Right atrium auricular region (tissue), 2 donors: Measurements from ENCODE around the gene DSE. TPM values are rescaled to one million over a fixed set of nuclear protein-coding genes. Genes with fewer than 3 reads are reported as not detected.
A peak's percentile ranks its signal among the peaks of the same experiment; 100 is the strongest.

Experiments used
- DNase-seq: peaks from one replicate; pipeline ENCODE4 v3.0.0-alpha.2; 2019; ENCODE audit warnings: low spot score
- H3K27ac ChIP-seq, 2 donors: fragments of 200-600 bp; sonication (generic); 1 replicate in 1 of 2; 2 replicates in 1 of 2; pipeline ENCODE4 v1.5.1; 2016 to 2019
- H3K27me3 ChIP-seq, 2 donors: fragments of 200-600 bp; sonication (generic); one replicate each; pipeline versions ENCODE4 v1.5.1 to v1.6.0; 2017 to 2019
- H3K36me3 ChIP-seq: fragments of 200-600 bp; sonication (generic); one replicate; pipeline ENCODE4 v1.5.1; 2016
- H3K4me1 ChIP-seq, 2 donors: fragments of 200-600 bp; sonication (generic); one replicate each; pipeline versions ENCODE4 v1.5.1 to v1.6.0; 2017 to 2019
- H3K4me3 ChIP-seq, 2 donors: fragments of 200-600 bp; sonication (generic); 1 replicate in 1 of 2; 2 replicates in 1 of 2; pipeline ENCODE4 v1.5.1; 2017 to 2019; ENCODE audit warnings: mild to moderate bottlenecking in 1 of 2, moderate library complexity in 1 of 2
- H3K9me3 ChIP-seq, 2 donors: fragments of 200-600 bp; sonication (generic); one replicate each; pipeline ENCODE4 v1.5.1; 2019
- total RNA-seq, 2 donors: library from RNA; depleted of rRNA; stranded (reverse); fragments of >200 nt; gene quantifications; one replicate each; pipeline ENCODE4 v1.1.0, GENCODE V29; 2016
- TF ChIP-seq, protein P1 (sequence below), 2 donors: fragments of 200-600 bp; sonication (generic); IDR thresholded peaks; one replicate each; pipeline ENCODE4 v1.5.1; 2019; ENCODE audit warnings: antibody characterized with exemption in 2 of 2

DSE gene
- total RNA-seq, 2 donors from 2014 or later = 19.4 to 31.7 TPM

DNA sequence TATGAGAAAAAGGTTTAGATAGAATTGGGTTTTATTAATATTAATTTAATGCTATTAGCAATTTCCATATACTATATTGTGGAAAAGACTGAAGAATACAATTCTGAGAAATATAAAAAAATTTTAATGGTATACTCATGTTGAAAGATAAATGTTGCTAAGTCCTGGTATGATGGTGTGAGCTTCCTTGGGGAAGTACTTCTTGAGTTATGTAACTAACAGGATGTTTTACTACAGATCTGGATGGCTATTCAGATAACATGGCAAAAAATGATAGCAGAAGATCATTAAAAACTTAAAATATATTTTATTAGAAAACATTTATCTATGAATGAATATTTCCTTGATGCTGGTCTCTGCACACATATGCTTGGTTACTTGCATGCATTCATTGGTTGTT lies 66.9 kb downstream of the DSE start:
- Histone ChIP-seq H3K4me3 (no peak overlapping the region), H3K36me3 (peaks cover 16% of the 10 kb centered on the region), H3K9me3 (no peaks in the 10 kb centered on the region), H3K4me1 (no peaks in the 10 kb centered on the region), H3K27ac (no peak overlapping the region), H3K27me3 (no peaks in the 10 kb centered on the region)
- TF ChIP-seq, protein P1, sequence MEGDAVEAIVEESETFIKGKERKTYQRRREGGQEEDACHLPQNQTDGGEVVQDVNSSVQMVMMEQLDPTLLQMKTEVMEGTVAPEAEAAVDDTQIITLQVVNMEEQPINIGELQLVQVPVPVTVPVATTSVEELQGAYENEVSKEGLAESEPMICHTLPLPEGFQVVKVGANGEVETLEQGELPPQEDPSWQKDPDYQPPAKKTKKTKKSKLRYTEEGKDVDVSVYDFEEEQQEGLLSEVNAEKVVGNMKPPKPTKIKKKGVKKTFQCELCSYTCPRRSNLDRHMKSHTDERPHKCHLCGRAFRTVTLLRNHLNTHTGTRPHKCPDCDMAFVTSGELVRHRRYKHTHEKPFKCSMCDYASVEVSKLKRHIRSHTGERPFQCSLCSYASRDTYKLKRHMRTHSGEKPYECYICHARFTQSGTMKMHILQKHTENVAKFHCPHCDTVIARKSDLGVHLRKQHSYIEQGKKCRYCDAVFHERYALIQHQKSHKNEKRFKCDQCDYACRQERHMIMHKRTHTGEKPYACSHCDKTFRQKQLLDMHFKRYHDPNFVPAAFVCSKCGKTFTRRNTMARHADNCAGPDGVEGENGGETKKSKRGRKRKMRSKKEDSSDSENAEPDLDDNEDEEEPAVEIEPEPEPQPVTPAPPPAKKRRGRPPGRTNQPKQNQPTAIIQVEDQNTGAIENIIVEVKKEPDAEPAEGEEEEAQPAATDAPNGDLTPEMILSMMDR (IDR thresholded peaks at IDR 0.05) = no peak
- no peak for DNase-seq

DNA sequence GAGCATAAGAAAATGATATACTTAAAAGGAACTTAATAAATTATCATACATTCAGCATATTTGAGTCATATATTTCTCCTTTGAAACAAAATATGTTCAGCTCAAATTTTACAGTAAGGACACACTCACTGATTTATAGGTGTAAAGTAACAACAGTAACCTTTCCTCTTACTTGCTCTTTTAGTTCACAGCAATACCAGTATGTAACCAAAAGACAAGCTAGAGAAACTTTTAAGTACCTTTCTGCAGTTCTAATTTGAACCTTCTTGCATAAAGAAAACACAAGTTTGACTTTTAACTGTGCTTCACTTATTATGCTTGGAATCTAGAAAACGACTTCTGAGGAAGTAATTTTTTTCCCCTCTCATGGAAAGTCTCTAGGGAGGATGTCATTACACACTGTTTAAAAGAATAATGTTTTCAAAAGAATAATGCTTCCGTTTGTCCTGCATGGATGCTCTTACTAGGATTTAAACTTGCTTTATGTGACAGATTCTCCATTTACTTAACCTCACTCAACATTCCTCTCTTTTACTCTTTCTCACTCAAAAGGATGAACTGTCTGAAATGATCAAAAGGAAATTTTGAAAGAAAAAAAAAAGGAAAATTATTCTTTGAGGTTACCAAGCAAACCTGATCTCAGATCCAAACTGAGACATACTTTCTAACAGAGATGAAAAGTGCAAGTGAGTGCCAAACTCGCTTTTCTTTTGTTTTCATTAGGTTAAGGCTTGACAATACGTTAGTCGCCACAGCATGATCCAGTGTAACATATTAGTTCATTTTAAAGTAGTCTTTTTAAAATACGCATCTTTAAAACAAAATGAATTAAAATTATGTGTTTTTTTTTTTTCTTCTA lies 68.1 kb downstream of the DSE start:
- Histone ChIP-seq H3K36me3 (peaks cover 8% of the 10 kb centered on the region), H3K27ac (no peak overlapping the region), H3K4me1 (no peaks in the 10 kb centered on the region), H3K27me3 (no peaks in the 10 kb centered on the region), H3K9me3 (no peaks in the 10 kb centered on the region), H3K4me3 (no peak overlapping the region)
- no peak for DNase-seq
- TF ChIP-seq, protein P1 (IDR thresholded peaks at IDR 0.05) = no peak

DNA sequence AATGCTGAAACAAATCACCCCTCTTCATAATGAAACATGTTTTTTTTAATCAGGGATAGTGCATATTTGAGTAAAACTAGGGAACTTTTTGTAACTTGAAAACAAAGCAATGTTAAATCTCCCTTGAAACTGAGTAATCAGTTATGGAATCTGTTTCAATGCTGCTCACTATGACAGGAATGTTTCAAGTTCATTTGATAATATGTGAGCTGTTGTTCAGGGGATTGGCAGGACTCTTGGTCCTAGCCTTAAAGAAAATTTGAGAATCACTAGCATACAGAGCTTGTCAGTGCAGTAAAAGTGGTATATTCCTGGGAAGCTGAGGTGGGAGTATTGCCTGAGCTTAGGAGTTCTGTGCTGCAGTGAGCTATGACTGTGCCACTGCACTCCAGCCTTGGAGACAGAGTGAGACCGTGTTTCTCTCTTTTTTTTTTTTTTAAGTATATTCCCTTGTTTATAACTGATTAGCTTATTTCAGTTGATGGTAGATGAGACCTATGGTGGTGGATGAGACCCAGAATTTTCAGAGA lies 68.8 kb downstream of the DSE start:
- Histone ChIP-seq H3K27me3 (no peaks in the 10 kb centered on the region), H3K9me3 (no peaks in the 10 kb centered on the region), H3K4me1 (no peaks in the 10 kb centered on the region), H3K4me3 (no peak overlapping the region), H3K36me3 (peaks cover 6% of the 10 kb centered on the region), H3K27ac (no peak overlapping the region)
- TF ChIP-seq, protein P1 (IDR thresholded peaks at IDR 0.05) = no peak
- DNase-seq = no peak

DNA sequence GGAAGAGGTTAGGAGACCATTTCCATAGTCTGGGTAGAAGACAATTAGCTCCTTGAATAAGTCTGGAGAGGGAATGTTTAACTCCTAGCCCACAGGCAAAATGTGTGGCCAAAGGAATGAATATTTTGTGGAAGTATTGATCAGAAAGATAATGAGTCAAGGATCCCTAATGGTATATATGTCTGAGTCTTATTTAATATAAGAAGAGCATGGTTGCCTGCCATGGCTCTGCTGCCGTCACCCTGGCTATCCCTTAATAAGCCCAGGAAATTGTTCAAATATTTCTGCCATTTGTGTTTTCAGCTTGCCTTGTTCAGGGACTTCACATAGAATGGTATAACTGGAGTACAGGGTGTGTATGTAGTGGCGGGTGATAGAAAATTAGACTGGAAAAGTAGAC lies 72.4 kb downstream of the DSE start:
- no peaks in the 10 kb centered on the region for H3K4me1 ChIP-seq
- no peak overlapping the region for H3K27ac ChIP-seq
- TF ChIP-seq, protein P1 (IDR thresholded peaks at IDR 0.05) = no peak

DNA sequence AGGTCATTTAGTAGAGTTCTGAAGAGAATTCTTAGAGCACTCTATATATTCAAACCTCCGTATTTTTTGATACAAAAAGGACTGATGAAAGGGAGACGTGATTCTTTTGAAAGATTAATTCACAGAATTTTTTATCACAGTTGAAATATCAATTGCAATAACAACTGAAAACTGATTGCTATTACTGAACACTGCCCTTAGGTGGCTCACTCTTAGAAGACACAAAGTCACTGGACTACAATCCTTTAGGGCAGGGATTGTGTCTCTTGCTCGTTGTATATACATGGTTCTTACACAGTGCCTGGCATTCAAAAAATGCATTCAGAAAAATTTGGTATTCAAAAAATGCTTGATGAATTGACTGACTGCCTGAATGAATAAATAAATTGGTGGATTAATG lies 73.3 kb downstream of the DSE start:
- Histone ChIP-seq H3K36me3 (no peaks in the 10 kb centered on the region), H3K27ac (no peak overlapping the region), H3K4me3 (no peak overlapping the region), H3K27me3 (no peaks in the 10 kb centered on the region), H3K9me3 (no peaks in the 10 kb centered on the region), H3K4me1 (no peaks in the 10 kb centered on the region)
- DNase-seq = no peak
- TF ChIP-seq, protein P1 (IDR thresholded peaks at IDR 0.05) = peak in 1 of 2 donors; percentile 61

More for the DNA sequence above, 72.4 kb downstream of the DSE start:
- no peaks in the 10 kb centered on the region for H3K36me3 ChIP-seq
- DNase-seq = no peak
- H3K27me3 ChIP-seq = no peaks in the 10 kb centered on the region
- H3K4me3 ChIP-seq = no peak overlapping the region
- no peaks in the 10 kb centered on the region for H3K9me3 ChIP-seq
